NCI-H526 (cell line): ENCODE results near the gene IL22RA2.

Source experiments
- DNase-seq, 2 experiments: peaks; one replicate each; lab custom pipeline; 2025; lab: John Stamatoyannopoulos, UW

IL22RA2 gene

GRCh38 chr6:137095651-137096238 is 77.7 kb downstream of the IL22RA2 start:
- DNase-seq = no peak

DNA sequence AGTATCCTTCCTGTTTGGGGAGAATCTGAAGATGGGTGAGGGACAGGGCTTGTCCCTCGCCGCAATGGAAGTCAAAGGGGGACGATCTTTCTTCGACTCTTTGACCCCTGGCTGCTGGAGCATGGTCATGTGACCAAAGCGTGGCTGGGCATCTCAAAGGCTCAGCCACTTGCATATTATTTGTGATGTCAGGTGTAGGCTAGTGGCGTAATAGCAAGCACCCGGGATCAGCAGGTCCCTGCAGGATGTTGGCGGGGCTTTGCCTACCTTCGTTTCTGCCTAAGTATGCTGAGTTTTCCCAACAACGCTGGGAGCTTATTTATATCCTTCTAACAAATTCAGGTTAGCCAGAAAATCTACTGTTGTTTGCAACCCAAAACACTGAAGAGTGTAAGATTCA is 78.4 kb downstream of the IL22RA2 start:
- DNase-seq = no peak

- peak; percentile 37 to 70 for DNase-seq
Observed at GRCh38 chr6:137094411-137095008, 78.9 kb downstream of the IL22RA2 start.
